Tongue (tissue), 2 donors: ENCODE results near the gene GRB10. TPM values are rescaled to one million over a fixed set of nuclear protein-coding genes. Genes with fewer than 3 reads are reported as not detected.
"Not testable (repeated sequence)": the region's sequence is repeated elsewhere in the genome, so short reads cannot be mapped to it uniquely, and the experiment has no call there.

ENCODE experiments used
- DNase-seq: peaks from one replicate; pipeline ENCODE4 v3.0.0-alpha.2; 2015
- total RNA-seq: library from RNA; depleted of rRNA; stranded (reverse); fragments of >200 nt; gene quantifications from one replicate; pipeline ENCODE4 v1.2.3, GENCODE V29; 2014

Gene GRB10
- total RNA-seq, 1 donor from 2014 or later: 28.5 TPM

DNA sequence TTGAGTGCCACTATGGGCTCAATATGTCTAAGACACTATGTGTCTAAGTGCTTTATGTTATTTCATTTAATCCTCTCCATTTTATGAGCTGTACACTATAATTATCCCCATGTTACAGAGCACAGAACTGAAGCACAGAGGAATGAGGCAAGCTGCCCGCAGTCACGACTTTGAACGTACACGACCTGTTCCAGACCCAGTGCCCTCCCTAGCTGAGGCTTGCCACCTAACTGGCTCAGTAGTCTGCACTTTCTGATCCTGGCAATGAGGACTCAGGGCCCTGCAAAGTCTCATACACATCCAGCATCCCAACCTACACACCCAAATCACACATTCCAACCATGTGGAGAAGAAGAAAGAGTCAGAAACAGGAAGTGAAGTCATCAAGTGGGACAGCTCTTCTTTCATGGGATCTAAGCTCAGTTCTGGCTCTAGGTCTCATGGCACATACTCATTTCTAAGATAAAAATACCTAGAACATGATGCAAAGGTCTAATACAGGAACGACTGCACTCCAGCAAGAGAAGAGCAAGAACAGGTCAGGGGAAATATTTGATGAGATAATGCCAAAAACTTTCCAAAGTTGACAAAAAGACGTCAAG lies 175.1 kb downstream of the GRB10 start:
- DNase-seq: no peak

DNA sequence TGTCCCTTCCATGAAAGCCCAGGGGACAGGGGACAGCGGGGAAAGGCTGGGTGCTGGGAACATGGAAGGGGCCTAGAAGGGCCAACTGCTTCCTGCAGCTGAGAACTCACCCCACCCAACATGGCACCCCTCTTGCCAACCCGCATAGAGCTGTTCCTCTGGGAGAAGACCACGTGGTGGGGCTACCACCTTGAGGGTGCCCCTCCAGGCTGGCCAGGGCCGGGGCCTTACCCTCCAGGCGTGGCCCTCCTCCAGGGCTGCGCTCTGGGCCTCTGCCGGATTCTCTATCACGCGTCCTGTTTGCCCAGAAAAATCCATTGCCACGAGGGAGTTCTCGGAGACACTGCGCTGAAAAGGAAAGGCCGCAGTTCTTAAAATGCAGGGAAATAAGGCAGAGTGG lies 177.6 kb downstream of the GRB10 start:
- no peak for DNase-seq

DNA sequence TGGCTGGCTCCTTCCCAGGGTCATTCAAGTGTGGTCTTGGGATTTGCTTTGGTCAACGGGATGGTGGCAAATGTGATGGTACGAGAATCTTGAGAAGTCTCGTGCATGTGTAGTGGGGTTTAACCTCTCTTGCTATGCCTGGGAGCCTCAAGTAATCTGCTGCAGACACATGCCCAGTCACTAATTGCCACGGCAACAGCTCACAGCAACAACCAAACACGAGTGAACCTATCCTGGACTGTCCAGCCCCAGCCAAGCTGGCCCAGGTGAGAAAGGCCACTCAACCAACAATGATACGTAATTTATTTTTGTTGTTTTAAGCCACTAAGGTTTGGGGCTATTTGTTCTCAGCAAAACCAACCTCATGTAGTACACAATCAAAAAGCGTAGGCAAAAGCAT lies 179.4 kb downstream of the GRB10 start:
- no peak for DNase-seq

DNA sequence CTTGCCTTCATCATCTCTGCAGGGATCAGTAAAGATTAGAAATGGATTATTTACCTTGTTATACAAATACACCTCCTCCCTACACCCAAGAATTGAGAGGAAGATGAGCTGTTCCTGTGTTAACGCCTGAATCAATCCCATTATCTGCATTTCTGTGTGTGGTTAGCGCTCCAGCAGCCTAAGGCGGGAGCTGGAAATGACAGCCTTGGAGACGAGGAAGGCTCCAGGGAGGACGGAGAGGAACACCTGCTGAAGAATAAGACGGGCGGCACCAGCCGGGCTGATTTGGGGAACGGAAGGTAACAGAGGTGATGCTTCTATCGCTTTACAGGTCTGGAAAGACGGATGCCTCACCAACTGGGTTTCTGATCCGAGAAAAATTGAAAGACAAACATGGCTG lies 183.3 kb downstream of the GRB10 start:
- no peak for DNase-seq

DNA sequence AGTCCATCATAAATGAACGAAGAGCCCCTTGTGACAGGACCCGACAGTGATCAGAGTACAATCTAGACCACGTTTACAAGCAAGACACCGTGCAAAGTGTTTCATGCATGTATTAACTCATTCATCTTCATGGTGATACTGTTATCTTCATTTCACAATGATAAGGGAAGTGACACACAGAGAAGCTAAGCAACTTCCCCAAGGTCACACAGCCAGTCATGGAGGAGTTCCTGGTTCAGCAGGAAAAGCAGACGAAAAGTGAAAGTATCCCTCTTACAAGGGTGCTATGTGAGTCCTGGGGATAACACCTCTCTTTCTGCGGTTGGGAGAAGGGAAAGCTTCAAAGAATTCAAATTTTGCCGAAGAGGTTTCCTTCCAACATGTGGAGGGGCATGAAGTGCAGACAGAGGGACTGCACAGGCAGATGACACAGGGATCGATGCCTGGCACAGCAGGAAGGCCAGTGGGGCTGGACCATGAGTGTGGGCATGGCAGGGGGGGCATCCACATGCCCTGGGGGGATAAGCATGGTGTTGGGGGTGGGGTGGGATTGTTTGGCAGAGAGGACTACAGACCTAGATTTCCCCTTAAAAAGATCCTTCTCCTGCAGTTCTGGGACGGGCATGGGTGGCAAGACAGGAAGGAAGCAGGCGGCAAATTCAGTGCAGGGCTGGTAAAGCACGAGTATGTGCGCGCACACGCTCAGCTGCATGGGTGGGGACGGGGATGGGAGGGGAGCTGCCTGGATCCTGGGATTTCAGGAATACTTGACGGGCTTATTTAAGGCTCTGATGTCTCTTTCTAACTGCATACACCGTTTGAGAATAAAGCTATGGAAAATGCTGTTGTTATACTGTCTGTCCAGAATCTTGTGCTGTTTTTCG lies 184.0 kb downstream of the GRB10 start:
- no peak for DNase-seq

DNA sequence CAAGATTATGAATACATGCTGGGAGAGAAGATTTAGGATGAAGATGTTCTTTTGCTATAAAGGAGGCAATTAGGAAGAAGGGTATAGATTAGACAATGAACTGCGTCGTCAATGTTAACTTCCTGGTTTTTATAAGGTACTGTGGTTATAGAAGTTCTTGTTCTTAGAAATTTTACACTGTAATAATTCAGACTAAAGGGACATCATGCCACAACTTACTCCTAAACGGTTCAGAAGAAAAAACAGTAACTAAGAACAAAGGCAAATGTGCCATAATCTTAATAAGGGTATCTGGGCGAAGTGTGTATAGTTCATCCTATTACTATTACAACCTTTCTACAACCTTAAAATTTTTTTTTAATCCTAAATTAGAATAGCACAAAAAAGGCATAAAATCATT lies 186.2 kb downstream of the GRB10 start:
- DNase-seq: no peak

DNA sequence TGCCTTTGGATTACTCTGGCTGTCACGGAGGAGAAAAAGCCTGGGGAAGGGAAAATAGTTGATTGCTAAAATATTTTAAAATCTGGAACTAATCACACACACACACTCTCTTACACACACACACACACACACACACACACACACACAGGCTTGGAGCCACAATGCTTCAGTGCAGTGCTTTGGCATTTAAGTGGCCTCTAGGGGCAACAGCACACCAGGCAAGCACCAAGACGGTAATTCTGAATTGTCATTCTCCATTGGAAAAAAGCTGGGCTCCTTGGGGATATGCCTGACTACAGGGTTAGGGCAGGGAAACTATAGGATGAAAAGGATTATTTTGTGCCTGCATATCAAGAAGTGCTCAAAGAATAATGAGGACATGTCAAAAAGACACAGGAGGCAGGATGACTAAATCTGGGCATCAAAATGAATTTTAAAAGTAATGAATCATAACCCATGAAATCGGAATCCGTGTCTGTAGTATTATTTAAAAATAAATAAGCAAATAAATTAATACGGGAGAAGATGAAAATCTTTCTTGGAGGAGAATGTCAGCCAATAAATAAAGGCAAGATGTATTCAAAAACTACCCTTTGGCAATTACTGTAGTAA lies 187.1 kb downstream of the GRB10 start:
- no peak for DNase-seq

DNA sequence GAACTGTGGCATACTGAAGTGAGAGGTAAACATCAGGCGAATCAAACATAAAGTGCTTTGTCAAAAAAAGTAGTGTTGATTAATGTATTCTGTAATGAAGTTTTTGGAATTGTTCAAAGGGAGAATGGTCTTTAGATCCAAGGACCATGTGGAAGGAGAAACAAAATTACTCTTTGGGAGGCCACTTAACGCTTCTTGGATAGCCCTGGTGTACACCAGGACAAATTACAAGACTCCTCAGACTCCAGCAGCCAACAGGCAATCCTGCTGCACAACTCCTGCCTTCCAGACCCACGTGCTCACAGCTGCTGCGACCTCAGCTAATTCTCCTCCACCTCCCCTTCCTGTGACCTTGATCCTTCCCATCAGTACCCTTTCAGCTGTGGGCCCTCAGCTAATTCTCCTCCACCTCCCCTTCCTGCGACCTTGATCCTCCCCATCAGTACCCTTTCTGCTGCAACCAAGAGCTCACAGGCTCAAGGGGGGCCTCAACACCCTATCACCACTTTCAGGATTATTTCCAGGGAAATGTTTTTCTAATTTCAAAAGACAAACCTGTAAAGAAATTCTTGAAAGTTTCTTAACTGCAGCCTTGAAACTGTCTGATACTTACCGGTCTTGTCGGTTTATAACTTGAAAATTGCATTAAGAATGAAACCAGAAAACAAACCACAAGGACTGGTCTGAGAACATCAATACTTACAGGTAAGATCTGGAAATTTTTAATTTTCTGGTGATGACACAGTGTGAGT lies 187.8 kb downstream of the GRB10 start:
- DNase-seq: no peak

DNA sequence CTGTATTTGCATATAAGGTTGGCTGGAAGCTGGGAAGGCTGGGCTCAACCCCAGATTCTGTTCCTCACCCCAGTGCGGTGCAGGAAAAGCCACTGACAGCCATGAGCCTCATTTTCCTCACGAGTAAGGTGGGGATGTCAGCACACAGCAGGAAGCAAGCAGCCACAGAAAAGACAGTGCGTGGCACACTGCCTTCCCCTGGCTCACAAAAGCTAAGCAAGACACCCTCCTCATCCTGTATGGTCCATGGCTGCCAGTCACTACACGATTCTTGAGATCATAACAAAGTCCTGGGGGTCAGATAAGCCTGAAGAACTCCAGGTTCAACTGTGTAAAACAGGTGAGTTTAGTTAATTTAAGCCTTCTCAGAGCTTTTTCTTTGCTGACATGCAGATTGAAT lies 188.6 kb downstream of the GRB10 start:
- no peak for DNase-seq

DNA sequence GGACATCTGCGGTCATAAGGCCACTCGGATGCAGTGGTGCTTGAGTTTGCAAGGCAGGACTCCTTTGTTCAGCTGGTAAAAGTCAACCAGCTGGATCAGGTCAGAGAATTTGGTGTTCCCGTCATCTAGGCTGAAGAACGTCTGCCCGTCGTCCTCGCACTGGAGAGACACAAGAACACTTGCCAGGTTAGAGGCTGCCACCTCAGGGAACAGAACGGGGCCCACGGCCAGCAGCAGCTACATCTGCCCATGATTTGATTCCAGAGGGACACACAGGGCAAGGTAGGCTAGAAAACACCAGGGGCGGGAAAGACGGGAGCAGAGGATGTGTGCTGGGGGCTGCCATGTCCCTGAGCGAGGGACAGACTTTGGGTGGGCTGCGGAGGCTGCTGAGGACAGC lies 189.8 kb downstream of the GRB10 start:
- DNase-seq: no peak

DNA sequence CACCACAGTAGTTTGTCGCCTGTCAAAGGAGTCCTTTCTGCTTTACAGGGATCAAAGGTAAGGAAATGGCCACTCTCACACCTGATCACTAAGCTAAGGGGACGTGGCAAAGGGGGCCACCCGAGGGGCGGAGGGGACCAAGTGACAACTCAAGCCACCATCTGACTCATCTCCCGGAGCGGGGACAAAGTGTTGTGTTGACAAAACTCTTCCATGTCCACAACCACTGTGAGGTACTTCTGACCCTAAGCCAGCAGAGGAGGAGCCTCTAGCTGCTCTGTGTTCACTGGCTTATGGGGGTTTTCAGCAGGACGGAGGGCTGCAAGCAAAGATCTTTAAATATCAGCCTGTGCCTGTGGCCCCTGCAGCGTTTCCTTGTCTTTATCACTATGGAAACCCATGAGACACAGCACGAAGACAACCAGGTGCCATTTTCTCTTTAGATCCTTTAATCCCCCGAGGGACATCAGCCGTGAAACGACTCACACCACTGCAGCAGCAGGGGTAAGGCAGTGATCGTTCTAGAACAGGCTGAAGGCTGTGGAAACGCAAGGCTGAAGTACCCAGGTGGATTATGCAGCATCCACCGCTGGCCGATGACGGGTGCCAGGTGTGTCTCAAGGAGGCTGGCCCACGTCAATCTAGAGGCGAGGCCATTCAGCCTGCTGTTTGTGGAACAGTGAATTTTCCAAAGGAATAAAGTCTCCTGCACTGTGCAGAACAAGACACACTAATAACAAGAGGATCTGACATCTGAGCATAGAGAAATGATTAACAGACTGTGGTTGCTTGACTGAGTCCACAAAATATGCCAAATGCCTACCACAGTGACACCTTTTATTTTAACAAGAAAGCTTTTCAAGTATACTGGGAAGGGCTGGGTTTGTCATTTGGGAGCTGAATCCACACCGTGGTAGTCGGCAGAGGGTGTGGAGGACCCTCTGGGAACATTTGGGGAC lies 190.9 kb downstream of the GRB10 start:
- DNase-seq: no peak

DNA sequence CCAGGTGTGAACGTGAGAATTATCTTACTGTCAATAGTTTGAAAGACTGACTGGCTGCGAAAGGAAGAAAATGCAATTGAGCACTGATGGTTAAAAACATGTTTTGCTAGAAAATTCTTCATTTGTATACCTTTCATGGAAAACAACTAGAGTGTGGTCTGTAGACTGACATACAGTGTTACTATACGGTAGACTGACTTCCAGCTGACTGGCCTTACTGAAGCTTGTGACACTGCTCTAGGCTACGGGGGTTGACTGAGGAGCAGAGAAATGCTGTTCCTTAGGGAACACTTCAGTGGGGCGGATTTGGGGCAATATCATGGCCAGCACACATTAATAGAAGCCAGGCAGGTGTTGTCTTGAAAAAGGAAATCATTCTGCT lies 191.6 kb downstream of the GRB10 start:
- DNase-seq: no peak

DNA sequence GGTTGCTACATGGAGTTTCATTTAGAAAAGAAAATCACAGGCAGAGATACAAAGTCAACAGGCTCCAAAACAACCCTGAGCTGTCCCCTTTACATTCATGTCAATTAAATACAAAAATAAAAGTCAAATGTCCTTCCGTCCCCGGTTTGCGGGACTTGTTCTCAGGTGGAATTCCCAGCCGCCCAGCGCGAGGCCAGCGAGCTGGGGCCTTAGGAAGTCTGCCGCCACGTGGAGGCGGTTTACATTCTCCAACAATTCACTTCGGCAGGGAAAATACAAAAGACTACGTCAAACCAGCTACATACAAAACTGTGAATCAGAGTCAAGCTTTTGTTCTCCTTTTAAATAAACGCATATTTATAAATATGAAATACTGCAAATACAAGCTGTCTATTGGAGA lies 192.2 kb downstream of the GRB10 start:
- DNase-seq: no peak

DNA sequence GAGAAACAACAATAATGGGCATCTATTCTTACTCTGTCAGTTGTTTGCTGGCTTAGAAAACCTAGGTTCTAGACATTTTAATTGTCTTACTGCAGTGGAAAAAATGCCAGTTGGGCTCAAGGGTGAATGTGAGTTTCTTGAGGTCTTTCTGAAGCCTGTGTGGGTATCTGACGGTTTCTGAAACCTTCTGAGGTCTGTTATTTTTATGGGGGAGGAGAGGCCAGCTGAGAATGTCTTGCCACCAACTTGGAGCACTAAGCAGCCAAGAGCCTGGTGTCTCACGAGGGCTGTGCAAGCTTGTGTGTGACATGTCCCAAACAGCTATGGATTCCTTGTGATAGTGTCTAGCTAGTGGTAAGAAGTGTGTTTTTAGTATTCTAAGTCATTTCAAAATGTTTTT lies 193.3 kb downstream of the GRB10 start:
- DNase-seq: no peak

DNA sequence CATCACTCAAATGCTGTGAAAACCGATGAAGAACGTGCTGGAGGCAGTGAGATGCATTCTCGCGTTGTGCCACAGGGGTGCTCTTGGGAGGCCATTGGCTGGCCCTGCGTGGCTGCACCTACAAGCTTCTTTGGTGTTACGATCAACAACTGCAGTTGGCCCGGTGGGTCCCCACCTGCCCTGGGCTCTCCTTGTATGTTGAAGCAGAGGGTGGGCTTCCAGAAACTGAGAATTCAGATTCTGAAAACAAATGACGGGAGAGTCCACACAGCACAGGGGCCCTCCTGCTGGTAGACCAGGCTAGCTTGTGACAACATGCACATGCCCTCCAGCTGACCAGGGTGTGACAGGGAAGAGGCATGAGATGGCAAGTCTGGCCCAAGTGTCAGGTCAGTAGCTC lies 193.8 kb downstream of the GRB10 start:
- DNase-seq: no peak

DNA sequence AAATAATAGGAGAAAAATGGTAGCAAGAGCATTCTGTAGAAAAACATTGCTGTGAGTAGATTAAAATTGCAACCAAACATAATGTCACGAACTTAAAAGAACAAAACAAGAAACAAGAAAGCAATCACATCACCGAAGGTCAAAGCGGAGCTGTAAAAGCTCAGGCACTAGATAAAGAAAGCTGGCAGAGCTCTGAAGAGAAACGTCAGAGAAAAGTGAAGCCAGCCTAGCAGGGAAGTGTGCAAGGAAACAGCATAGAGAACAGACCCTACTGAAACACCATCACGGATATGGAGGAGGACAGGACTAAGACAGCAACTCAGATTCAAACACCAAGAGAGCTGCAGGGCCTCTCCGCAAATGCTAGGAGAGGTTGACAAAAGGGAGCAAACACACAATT lies 195.0 kb downstream of the GRB10 start:
- no peak for DNase-seq

DNA sequence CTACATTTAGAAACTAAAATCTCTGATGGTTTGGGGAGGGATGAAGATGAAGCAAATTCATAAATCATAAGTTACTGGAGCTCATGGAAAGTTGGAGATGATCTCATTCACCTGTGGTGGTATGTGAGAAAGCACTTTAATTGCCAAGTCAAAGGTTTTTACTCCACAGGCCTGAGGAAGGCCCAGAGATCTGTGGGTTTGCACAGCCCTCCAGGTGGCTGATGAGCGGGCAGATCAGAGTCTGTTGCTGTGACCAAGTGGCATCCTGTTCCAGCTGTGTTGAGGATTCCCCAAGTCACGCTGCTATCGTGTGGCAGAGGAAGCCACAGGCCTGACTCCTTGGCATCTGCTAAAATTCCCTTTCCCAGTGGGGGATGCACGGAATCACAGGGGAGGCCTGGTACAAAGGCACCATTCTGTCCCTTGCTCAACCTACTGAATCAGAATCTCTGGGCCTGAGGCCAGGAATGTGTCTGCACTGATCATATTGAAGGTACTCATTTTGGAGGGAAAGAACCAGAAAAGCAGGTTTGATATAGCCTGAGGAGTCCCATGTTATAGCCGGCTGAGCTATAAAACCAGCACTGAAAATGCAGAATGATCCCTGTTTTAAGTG lies 197.8 kb downstream of the GRB10 start:
- DNase-seq: peak; percentile 11

DNA sequence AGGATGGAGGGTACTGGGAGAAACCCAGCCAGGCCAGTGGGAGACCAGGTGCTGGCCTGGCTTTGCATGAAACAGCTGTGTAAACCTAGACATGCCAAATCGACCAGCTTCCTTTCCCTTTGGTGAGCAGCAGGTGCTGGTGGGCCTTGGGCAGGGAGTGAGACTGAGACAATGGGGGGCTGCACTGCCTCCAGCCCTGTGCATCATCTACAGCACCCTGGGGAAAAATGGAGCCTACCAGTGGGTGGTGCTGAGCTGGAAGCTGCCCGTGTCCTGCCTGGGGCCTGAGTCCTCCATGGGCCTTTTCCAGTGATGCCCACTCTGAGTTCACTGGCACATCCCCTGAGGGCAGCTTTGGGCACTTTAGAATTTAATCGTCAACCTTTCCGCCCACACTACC lies 198.3 kb downstream of the GRB10 start:
- DNase-seq: no peak

DNA sequence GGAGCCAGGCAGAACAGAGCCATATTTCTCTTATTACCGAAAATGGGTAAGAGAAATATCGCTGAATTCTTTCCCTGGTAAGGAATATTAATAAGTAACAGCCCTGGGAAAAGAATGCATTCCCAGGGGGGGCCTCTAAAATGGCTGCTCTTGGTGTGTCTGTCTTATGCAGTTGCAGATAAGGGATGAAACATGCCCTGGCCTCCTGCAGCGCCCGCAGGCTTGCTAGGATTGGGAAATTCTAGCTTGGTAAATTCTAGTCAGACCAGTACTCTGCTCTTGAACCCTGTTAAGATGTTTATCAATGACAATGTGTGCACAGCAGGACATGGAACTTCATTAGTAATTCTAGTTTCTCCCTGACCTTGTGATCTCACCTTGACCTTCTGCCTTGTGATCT lies 199.4 kb downstream of the GRB10 start:
- not testable (repeated sequence) for DNase-seq

DNA sequence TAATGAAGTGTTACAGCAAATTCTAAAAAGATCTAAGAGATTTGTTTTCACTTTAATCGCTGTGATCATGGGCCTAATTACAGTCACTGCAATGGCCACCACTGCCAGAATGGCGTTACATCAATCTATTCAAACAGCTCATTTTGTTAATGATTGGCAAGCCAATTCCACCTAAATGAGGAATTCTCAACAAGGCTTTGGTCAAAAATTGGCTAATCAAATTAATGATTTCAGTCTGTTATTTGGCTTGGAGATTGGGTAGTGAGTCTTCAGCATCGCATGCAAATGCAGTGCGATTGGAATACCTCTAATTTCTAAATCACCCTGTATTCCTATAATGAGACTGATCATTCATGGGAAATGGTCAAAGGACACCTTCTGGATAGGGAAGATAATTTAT lies 200.4 kb downstream of the GRB10 start:
- not testable (repeated sequence) for DNase-seq

DNA sequence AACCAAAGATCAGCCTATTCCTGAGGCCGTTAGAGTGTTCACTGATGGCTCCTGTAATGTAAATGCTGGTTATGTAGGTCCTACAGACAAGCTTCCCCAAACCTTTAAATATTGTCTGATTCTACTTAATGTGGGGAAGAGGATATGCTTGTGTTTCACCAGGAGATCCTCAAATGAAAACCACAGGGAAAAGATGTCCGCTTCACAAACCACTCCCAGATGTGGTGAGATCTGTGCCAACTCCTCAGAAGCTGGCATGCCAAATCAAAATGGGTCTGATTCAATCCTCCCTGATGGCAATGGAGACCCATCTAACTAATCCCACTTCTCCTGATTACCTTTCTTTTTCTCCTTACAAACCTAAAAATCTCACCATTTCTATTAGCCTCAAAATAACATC lies 202.0 kb downstream of the GRB10 start:
- DNase-seq: not testable (repeated sequence)
